NT2/D1 (cell line): ENCODE data around the gene CD300LG.

Experiments used
- DNase-seq: peaks from one replicate; pipeline ENCODE4 v3.0.0-alpha.2; 2011; ENCODE audit warnings: low read depth, low spot score
- H3K27me3 ChIP-seq: 2 replicates; pipeline ENCODE4 v1.6.0; 2011; ENCODE audit warnings: mild to moderate bottlenecking; ENCODE audit not compliant: insufficient read length, insufficient read depth
- H3K36me3 ChIP-seq: 2 replicates; pipeline ENCODE4 v1.6.1; 2011; ENCODE audit warnings: mild to moderate bottlenecking, low read length, mixed read lengths; ENCODE audit not compliant: insufficient read depth, insufficient read length
- H3K4me1 ChIP-seq: 2 replicates; pipeline ENCODE4 v1.5.1; 2011; ENCODE audit not compliant: insufficient read depth, insufficient read length
- H3K4me3 ChIP-seq: 2 replicates; pipeline ENCODE4 v1.5.1; 2011; ENCODE audit warnings: low read depth; ENCODE audit not compliant: insufficient read length
- H3K9ac ChIP-seq: 2 replicates; pipeline ENCODE4 v1.6.0; 2011; ENCODE audit warnings: low read depth; ENCODE audit not compliant: insufficient read length
- H3K9me3 ChIP-seq: 2 replicates; pipeline ENCODE4 v1.5.1; 2011; ENCODE audit warnings: mild to moderate bottlenecking, low read length; ENCODE audit not compliant: insufficient read depth
- SUZ12 ChIP-seq: IDR thresholded peaks from 2 replicates; pipeline ENCODE4 v1.6.1; 2011; ENCODE audit not compliant: insufficient read length, insufficient read depth; ENCODE audit errors: extremely low read depth
- YY1 ChIP-seq: IDR thresholded peaks from 2 replicates; pipeline ENCODE4 v1.6.1; 2011; ENCODE audit not compliant: insufficient read length, insufficient read depth
- ZNF274 ChIP-seq: IDR thresholded peaks from 2 replicates; pipeline ENCODE4 v1.6.1; 2011; ENCODE audit warnings: mild to moderate bottlenecking, low read depth, low read length

The CD300LG gene

GRCh38 chr17:43856141-43856540 is 9.2 kb downstream of the CD300LG start:
- no peaks in the 10 kb centered on the region for H3K9me3 ChIP-seq
- H3K9ac ChIP-seq = no peak overlapping the region
- no peak overlapping the region for H3K4me3 ChIP-seq
- H3K4me1 ChIP-seq = peaks cover 10% of the 10 kb centered on the region
- no peak for DNase-seq
- H3K27me3 ChIP-seq = peaks cover 3% of the 10 kb centered on the region
- TF ChIP-seq SUZ12 = no peak
- TF ChIP-seq YY1 = no peak
- no peak for TF ChIP-seq ZNF274
- H3K36me3 ChIP-seq = no peaks in the 10 kb centered on the region

- TF ChIP-seq YY1 (no peak), SUZ12 (no peak), ZNF274 (no peak)
- Histone ChIP-seq H3K4me1 (peaks cover 10% of the 10 kb centered on the region), H3K4me3 (no peak overlapping the region), H3K9me3 (no peaks in the 10 kb centered on the region), H3K27me3 (peaks cover 3% of the 10 kb centered on the region), H3K9ac (no peak overlapping the region), H3K36me3 (no peaks in the 10 kb centered on the region)
- no peak for DNase-seq
Observed at GRCh38 chr17:43857141-43857540, 10.2 kb downstream of the CD300LG start.

- Histone ChIP-seq H3K4me3 (no peak overlapping the region), H3K9me3 (no peaks in the 10 kb centered on the region), H3K9ac (no peak overlapping the region), H3K27me3 (peaks cover 3% of the 10 kb centered on the region), H3K36me3 (no peaks in the 10 kb centered on the region), H3K4me1 (peaks cover 10% of the 10 kb centered on the region)
- no peak for TF ChIP-seq SUZ12
- TF ChIP-seq ZNF274 = no peak
- no peak for TF ChIP-seq YY1
- DNase-seq = no peak
Observed at GRCh38 chr17:43857957-43858600, 11.1 kb downstream of the CD300LG start.

- no peak overlapping the region for H3K4me3 ChIP-seq
- TF ChIP-seq SUZ12 (no peak), ZNF274 (no peak), YY1 (no peak)
- no peaks in the 10 kb centered on the region for H3K9me3 ChIP-seq
- H3K4me1 ChIP-seq = peaks cover 8% of the 10 kb centered on the region
- H3K27me3 ChIP-seq = peaks cover 3% of the 10 kb centered on the region
- no peak overlapping the region for H3K9ac ChIP-seq
- DNase-seq = no peak
- H3K36me3 ChIP-seq = no peaks in the 10 kb centered on the region
Observed at GRCh38 chr17:43860077-43860725, 13.2 kb downstream of the CD300LG start.

GRCh38 chr17:43860927-43861622 is 14.1 kb downstream of the CD300LG start:
- no peak for TF ChIP-seq ZNF274
- TF ChIP-seq YY1 = no peak
- TF ChIP-seq SUZ12 = no peak
- Histone ChIP-seq H3K4me1 (peaks cover 8% of the 10 kb centered on the region), H3K36me3 (no peaks in the 10 kb centered on the region), H3K9me3 (no peaks in the 10 kb centered on the region), H3K9ac (no peak overlapping the region), H3K27me3 (peaks cover 3% of the 10 kb centered on the region), H3K4me3 (no peak overlapping the region)
- no peak for DNase-seq

GRCh38 chr17:43861960-43862359 is 15.0 kb downstream of the CD300LG start:
- no peak for DNase-seq
- Histone ChIP-seq H3K36me3 (no peaks in the 10 kb centered on the region), H3K9ac (no peak overlapping the region), H3K4me3 (no peak overlapping the region), H3K4me1 (peaks cover 8% of the 10 kb centered on the region), H3K27me3 (no peaks in the 10 kb centered on the region), H3K9me3 (no peaks in the 10 kb centered on the region)
- no peak for TF ChIP-seq SUZ12

GRCh38 chr17:43864161-43864984 is 17.4 kb downstream of the CD300LG start:
- Histone ChIP-seq H3K4me3 (no peak overlapping the region), H3K4me1 (no peaks in the 10 kb centered on the region), H3K27me3 (no peaks in the 10 kb centered on the region), H3K9ac (no peak overlapping the region), H3K9me3 (no peaks in the 10 kb centered on the region), H3K36me3 (no peaks in the 10 kb centered on the region)
- TF ChIP-seq YY1 (no peak), SUZ12 (no peak), ZNF274 (no peak)
- DNase-seq = no peak
